ENCODE data around the gene WWOX.

- TF ChIP-seq TBP (IDR thresholded peaks at IDR 0.05; ENCODE audit: low read depth, low read length) (no peak), SUZ12 (IDR thresholded peaks at IDR 0.05; ENCODE audit: low read length) (no peak), ATF2 (IDR thresholded peaks at IDR 0.05; ENCODE audit: low read length) (no peak)
- TF ChIP-seq, protein P1, sequence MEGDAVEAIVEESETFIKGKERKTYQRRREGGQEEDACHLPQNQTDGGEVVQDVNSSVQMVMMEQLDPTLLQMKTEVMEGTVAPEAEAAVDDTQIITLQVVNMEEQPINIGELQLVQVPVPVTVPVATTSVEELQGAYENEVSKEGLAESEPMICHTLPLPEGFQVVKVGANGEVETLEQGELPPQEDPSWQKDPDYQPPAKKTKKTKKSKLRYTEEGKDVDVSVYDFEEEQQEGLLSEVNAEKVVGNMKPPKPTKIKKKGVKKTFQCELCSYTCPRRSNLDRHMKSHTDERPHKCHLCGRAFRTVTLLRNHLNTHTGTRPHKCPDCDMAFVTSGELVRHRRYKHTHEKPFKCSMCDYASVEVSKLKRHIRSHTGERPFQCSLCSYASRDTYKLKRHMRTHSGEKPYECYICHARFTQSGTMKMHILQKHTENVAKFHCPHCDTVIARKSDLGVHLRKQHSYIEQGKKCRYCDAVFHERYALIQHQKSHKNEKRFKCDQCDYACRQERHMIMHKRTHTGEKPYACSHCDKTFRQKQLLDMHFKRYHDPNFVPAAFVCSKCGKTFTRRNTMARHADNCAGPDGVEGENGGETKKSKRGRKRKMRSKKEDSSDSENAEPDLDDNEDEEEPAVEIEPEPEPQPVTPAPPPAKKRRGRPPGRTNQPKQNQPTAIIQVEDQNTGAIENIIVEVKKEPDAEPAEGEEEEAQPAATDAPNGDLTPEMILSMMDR (IDR thresholded peaks at IDR 0.05; ENCODE audit: control extremely low read depth in 1 of 3, insufficient read depth in 1 of 3, low read depth in 1 of 3, low read length in 3 of 3), result no peak
- TF ChIP-seq, protein P2, sequence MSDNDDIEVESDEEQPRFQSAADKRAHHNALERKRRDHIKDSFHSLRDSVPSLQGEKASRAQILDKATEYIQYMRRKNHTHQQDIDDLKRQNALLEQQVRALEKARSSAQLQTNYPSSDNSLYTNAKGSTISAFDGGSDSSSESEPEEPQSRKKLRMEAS (IDR thresholded peaks at IDR 0.05), result no peak
Observed at GRCh38 chr16:79011282-79011681, 911.8 kb downstream of the WWOX start.

All from H1 (cell line).